Transverse colon (tissue), 3 donors: ENCODE results near the gene NKIRAS2.

Source experiments
- CTCF ChIP-seq, 5 experiments: fragments of 200-600 bp in 3 of 5; fragments of 450-650 bp in 2 of 5; sonication (generic) in 3 of 5; IDR thresholded peaks; 1 replicate in 2 of 5; 2 replicates in 3 of 5; pipeline ENCODE4 v1.5.1; 2016 to 2017; ENCODE audit warnings: antibody characterized with exemption in 5 of 5, inconsistent platforms in 3 of 5, mild to moderate bottlenecking in 2 of 5, moderate library complexity in 1 of 5
- EP300 ChIP-seq: sonication (generic); formaldehyde crosslinking; IDR thresholded peaks from one replicate; pipeline ENCODE4 v1.6.1; 2017; ENCODE audit warnings: antibody characterized with exemption, low read depth

DNA sequence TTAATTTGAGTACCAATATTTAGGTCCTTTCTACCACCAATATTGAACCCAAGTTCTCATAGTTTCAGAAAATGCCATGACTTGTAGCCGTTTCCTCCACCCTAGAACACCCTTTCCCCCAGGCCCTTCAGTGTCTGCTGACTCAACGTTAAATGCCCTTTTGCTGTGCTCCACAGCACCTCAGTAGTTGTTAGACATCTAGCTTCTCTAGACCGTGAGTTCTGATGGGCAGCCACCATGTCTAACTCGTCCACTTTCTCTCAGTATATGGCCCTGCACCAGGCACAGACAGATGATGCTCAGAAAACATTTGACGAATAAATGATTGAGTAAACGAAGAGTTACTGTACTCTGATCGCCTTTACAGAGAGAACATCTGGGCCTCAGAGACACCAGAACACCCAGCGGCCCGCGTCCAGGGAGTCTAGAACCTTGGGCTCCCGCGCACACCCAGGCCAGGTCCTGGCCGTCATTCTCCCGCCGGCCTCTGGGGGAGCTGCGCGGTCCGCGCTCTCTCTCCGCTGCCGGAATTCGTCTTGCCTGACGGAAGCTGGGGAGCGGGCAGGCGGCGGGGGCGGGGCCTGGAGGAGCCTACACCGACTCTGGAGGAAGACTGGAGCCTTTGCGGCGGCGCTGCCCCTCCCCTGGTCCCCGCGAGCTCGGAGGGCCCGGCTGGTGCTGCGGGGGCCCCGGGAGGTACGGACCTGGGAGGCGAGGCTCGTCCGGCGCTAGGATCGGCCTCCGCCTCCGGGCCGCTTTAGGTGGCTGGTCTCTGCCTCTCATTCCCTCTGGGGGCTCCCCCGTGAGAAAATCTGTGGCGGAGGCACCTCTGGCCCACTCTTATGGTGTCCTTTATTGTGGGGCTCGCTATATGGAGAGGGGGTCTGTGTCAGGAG, at the start of gene NKIRAS2:
- TF ChIP-seq CTCF (IDR thresholded peaks at IDR 0.05) (peak; percentile 92 to 95 (median 95)), EP300 (no peak)
